ENCODE data around the gene SEMA4G. TPM values are rescaled to one million over a fixed set of nuclear protein-coding genes. Genes with fewer than 3 reads are reported as not detected.
A peak's percentile ranks its signal among the peaks of the same experiment; 100 is the strongest.

SEMA4G gene
- total and polyA plus RNA-seq, 2 of the 4 experiments (the other 2 are of a cell fraction), result 0.90 to 8.7 TPM

- in situ Hi-C loops (cut with MboI; ENCODE audit: low sequenced_read_pairs), result no loop called here
- ATAC-seq (ENCODE audit: low read depth), result no peak
- peak overlapping the region; percentile 88 for H2AK5ac ChIP-seq (ENCODE audit: low read depth, low read length)
- H3K9me1 ChIP-seq (ENCODE audit: insufficient read depth, low read length), result peaks cover 9% of the 10 kb centered on the region
- H3K56ac ChIP-seq (ENCODE audit: extremely low read depth, insufficient read depth, low read length), result no peak overlapping the region
- no peak overlapping the region for H2BK20ac ChIP-seq (ENCODE audit: low read depth, low read length)
- H2BK5ac ChIP-seq (ENCODE audit: low read depth, low read length, poor library complexity, severe bottlenecking), result no peak overlapping the region
- H3K18ac ChIP-seq (ENCODE audit: low read depth, low read length), result no peak overlapping the region
- peak overlapping the region; percentile 99; the same call in 1 of the 2 replicates for H3K14ac ChIP-seq (replicated peaks; ENCODE audit: low read depth, low read length)
- H3K79me1 ChIP-seq (ENCODE audit: low read depth in 1 of 2, low read length in 2 of 2), result peaks cover 60 to 67% of the 10 kb centered on the region in 2 experiments
- H3K27ac ChIP-seq (ENCODE audit: insufficient read depth, low read length), result peak overlapping the region; percentile 98
- H2AFZ ChIP-seq (replicated peaks; ENCODE audit: low read length, poor library complexity), result peak overlapping the region; percentile 99
- intact Hi-C loops (cut with micrococcal nuclease), result no loop called here
- dilution Hi-C loops (cut with HindIII; ENCODE audit: low sequenced_read_pairs, unreplicated experiment), result no loop called here
- ChIA-PET CTCF (interaction anchor here (1.5 kb wide), 1 partner anchor 28 kb away, joined by 3 read pairs; no protein-coding TSS in a partner anchor), POLR2A (ENCODE audit: unreplicated experiment) (no interaction called here)
- 0 out of 2 replicates have a peak, but pooled peaks cover 3% of the 10 kb centered on the region for H4K20me1 ChIP-seq (ENCODE audit: insufficient read depth, low read length)
- no peaks in the 10 kb centered on the region for H3K9me3 ChIP-seq (ENCODE audit: control insufficient read depth, insufficient read depth, low read length)
- H3K36me3 ChIP-seq (ENCODE audit: control insufficient read depth, insufficient read depth, low read length), result peaks cover 31% of the 10 kb centered on the region
- H4K5ac ChIP-seq (ENCODE audit: low read depth, low read length), result peak overlapping the region; percentile 96
- H2BK120ac ChIP-seq (ENCODE audit: low read depth, low read length), result no peak overlapping the region
- H3K9ac ChIP-seq (ENCODE audit: low read depth, low read length), result peak overlapping the region; percentile 97
- peaks cover 8% of the 10 kb centered on the region; the same call in 1 of the 2 replicates for H3K4me1 ChIP-seq (ENCODE audit: control insufficient read depth, insufficient read depth, low read length)
- H2BK15ac ChIP-seq (ENCODE audit: low read depth, low read length), result no peak overlapping the region
- BruUV-seq (replicated peaks), result TSS peak; percentile 95
- peak overlapping the region; percentile 95 to 100; a peak in 3 of 4 replicates for H4K8ac ChIP-seq (ENCODE audit: low read depth in 2 of 2, low read length in 2 of 2)
- peak overlapping the region; percentile 99 for H3K4ac ChIP-seq (ENCODE audit: low read depth, low read length)
- no peak for TF ChIP-seq BHLHE40 (IDR thresholded peaks at IDR 0.05; ENCODE audit: low read depth, low read length)
- peak overlapping the region; percentile 93 for H3K4me2 ChIP-seq (ENCODE audit: low read depth, low read length)
- no peaks in the 10 kb centered on the region for H3K27me3 ChIP-seq (ENCODE audit: control insufficient read depth, insufficient read depth, low read length)
- H2AK9ac ChIP-seq (replicated peaks; ENCODE audit: low read depth, low read length, poor library complexity), result peak overlapping the region; percentile 98
- peak overlapping the region; percentile 73; the same call in 1 of the 2 replicates for H3K23ac ChIP-seq (ENCODE audit: low read depth, low read length)
- WGBS, 2 experiments (ENCODE audit: extremely low coverage in 2 of 2, insufficient read length in 1 of 2), result 31% methylated on average over 12 of the region's 17 CpGs; no CpG with 5 or more reads in 1 of the 2 experiments
- DNase-seq, result no peak
- no peak overlapping the region; the same call in 1 of the 2 replicates for H4K91ac ChIP-seq (ENCODE audit: insufficient read depth, low read depth, low read length)
- H3K4me3 ChIP-seq (ENCODE audit: insufficient read depth, low read depth, low read length), result peak overlapping the region; percentile 90
Measured at GRCh38 chr10:100986623-100986951, 17.3 kb downstream of the SEMA4G start.
